ENCODE data around the gene ARSD.
A peak's percentile ranks its signal among the peaks of the same experiment; 100 is the strongest.
"Not testable (repeated sequence)": the region's sequence is repeated elsewhere in the genome, so short reads cannot be mapped to it uniquely, and the experiment has no call there.

ARSD gene, protein sequence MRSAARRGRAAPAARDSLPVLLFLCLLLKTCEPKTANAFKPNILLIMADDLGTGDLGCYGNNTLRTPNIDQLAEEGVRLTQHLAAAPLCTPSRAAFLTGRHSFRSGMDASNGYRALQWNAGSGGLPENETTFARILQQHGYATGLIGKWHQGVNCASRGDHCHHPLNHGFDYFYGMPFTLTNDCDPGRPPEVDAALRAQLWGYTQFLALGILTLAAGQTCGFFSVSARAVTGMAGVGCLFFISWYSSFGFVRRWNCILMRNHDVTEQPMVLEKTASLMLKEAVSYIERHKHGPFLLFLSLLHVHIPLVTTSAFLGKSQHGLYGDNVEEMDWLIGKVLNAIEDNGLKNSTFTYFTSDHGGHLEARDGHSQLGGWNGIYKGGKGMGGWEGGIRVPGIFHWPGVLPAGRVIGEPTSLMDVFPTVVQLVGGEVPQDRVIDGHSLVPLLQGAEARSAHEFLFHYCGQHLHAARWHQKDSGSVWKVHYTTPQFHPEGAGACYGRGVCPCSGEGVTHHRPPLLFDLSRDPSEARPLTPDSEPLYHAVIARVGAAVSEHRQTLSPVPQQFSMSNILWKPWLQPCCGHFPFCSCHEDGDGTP

DNA sequence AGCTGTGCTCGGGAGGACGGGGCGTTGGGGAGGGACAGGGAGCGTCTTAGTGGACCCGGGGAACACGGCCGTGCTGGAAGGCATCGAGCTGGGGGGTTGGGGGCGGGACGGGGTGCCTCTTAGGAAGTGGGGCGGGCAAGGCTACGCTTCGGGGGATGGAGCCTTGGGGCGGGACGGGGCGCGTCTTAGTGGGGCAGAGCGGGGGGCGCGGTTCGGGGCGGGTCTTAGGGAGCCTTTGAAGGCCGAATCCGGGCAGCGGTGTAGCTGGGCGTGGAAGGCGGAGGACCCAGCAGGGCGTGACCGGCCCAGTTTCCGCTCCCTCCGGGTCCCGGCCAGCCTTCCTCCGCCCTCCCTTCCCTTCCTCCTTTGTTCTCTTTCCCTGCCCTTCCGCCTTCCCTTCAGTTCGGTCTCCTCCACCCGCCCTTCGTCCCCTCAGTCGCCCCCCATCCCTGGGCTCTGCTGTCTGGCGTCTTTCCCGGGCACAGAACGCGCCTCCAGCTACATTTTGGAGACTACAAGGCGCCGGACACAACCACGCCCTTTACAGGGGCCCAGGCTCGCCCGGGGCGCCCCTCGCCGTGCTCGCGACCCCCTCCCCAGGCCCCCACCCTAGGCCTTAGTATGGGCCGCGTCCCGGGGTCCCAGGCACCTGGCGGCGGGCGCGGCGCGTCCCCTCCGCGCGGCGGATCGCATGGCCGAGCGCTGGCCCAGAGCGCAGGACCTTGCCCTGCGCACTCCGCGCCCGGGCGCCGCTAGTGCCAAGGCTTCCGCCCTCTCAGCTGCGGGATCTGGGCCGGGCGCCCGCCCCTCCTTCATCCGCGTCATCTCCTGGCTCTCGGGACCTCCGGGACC is at the start of gene ARSD:
Gene ARSD, minus strand, starts transcription at position 757 of the 852 bp plus-strand sequence. Its CDS starts 64 bp downstream, at position 693.
- peak; percentile 55 for DNase-seq (ENCODE audit: low spot score)

DNA sequence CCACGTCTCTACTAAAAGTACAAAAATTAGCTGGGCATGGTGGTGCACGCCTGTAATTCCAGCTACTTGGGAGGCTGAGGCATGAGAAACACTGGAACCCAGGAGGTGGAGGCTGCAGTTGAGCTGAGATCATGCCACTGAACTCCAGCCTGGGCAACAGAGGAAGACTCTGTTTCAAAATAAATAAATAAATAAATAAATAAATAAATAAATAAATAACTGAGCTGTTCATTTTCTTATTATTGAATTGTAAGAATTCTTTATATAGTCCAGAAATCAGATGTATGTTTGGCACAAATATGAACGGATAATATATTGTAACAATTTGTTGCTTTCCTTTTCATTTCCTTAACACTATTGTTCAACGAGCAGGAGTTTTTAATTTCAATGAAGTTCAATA is 49.5 kb upstream of the ARSD start:
- not testable (repeated sequence) for DNase-seq (ENCODE audit: low spot score)

DNA sequence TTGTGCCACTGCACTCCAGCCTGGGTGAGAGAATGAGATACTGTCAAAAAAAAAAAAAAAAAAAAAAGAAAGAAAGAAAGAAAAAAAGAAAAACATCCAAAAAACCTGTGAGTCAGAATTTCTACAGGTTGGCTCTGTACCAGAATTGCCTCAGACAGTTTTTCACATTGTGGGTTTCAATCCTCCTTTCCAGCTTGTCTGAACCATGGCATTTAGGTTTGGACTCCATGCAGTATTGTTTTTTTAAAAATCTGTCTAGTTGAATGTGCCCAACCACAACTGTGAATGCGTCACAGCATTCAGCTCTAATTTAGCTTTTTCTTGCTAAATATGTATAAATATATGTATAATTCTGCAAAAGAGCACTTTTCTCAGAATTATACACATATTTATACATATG is 45.8 kb upstream of the ARSD start:
- no peak for DNase-seq (ENCODE audit: low spot score)

DNA sequence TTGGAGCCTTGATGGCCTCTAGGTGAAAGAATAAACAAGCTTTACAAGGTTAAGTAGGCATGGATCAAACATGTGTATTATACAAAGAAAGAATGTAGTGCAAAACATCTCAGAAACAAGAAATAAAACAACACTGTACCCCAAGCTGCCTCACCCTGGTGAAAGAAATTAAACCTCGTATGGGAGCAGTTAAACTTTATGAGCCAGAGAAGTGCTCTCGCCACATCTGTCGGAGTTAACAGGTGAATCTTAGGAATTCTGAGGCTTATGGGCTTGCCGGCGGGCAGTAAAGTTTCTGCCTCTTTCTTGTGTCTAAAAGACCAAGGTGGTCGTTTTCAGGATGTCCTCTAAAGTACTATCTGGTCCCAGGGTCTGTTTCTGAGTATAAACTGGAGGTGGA is 43.3 kb upstream of the ARSD start:
- no peak for DNase-seq (ENCODE audit: low spot score)

DNA sequence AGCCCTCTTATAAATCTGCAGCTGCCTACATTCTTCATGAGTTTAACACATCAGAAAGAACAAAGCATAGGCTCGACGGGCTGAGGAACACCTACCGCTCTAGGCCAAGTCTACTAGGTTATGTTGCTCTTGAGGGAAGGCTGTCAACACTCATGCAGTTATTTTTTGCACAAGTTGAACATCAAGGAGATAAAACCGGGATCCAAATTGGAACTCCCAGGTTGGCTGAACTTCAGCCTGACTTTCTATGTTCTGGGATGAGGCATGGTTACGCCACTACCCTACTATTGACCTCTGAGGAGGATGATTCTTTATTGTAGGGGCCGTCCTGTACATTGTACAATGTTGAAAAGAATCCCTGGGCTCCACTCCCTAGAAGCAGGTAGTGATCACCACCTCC is 39.9 kb upstream of the ARSD start:
- no peak for DNase-seq (ENCODE audit: low spot score)

DNA sequence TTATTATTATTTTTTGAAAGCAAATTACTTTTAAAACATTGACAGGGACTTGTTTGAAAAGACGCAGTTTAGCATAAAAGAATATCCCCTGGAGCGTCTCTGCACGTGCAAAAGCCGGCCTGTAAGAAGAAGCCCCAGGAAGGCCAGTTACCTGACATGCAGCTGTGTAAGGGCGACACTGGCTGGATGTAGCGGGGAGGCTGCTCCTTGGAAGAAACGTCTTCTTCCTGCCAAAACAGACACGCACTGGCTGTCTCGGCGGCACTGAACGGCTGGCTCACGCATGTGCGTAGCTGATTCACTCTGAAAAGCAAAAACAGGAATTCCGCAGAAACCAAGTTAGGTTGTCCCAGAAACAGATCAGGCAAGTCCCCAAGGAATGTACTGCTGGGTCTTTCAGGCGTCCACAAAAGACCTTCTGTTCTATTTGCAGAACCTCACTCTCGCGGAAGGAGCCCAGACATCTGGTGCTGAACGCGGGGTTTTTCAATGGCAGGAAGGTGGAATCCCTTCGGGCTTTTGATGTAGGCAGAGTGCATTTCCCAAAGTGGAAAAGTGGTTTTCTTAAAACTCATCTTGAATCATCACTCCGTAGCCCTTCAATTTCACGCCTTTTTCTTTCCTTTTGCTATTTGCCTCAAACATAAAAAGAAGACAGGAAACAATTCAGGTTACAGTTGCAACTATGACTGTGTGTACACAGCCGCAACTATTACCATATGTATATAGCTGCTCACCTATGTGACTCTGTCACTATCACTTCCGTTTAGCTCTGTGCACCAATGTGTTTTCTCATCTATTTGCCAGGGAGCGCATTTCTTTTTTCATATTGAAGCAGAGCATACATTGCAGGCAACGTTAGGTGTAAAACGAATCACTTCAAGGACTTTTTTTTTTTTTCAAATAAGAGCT is 39.1 kb upstream of the ARSD start:
- no peak for DNase-seq (ENCODE audit: low spot score)

DNA sequence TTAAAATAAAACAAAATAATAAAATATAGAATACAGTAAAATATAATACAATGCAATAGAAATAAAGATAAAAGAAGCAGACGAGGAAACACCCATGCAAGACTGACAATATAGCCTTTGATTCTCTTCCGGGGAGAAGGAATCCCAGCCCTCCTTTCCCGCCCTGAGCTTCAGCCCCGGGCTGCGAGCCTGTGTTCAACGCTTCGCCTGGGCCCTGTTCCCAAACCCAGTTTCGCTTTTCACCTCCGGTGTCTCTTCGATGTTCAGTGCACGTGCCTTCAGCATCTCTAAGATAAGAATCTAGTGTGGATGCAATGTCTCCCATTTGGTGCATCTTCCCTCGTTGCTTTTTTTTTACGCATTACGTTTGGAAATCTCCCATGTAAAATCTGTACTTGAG is 38.4 kb upstream of the ARSD start:
- DNase-seq (ENCODE audit: low spot score) = no peak

DNA sequence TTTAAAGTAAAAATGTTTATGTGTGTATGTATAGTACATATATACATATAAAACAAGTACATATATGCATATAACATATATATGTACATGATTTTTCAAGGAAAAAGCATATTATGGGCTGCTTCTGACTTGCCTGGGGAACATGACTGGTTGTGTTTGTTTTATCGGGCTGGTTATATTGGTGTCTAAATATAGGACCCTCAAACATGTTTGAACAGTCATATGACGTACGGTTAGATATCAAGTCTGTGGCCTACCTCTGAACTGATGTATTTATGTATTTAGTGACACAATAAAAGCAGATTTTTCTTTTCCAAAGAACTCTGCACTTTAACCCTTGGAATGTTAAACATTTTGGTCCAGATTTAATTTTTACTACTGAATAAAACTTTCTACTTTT is 37.9 kb upstream of the ARSD start:
- DNase-seq (ENCODE audit: low spot score) = no peak

DNA sequence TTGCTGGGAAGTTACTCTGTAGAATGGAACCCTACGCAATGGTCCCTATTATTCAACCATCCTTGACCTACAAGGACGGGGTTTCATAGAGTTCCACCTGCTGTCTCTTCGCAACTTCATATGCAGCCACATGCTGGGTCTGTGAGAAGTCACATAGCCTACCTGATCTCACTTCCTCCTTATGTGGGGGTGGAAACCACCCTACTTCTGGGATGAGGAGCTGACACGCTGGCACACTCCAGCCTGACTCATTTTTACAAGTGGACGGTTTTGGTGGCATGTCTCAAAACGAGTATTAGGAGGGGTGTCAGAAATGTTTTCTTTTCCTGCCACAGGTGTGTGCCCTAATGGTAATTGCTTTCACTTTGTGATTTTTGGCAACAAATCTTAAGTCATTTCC is 36.8 kb upstream of the ARSD start:
- DNase-seq (ENCODE audit: low spot score) = no peak

DNA sequence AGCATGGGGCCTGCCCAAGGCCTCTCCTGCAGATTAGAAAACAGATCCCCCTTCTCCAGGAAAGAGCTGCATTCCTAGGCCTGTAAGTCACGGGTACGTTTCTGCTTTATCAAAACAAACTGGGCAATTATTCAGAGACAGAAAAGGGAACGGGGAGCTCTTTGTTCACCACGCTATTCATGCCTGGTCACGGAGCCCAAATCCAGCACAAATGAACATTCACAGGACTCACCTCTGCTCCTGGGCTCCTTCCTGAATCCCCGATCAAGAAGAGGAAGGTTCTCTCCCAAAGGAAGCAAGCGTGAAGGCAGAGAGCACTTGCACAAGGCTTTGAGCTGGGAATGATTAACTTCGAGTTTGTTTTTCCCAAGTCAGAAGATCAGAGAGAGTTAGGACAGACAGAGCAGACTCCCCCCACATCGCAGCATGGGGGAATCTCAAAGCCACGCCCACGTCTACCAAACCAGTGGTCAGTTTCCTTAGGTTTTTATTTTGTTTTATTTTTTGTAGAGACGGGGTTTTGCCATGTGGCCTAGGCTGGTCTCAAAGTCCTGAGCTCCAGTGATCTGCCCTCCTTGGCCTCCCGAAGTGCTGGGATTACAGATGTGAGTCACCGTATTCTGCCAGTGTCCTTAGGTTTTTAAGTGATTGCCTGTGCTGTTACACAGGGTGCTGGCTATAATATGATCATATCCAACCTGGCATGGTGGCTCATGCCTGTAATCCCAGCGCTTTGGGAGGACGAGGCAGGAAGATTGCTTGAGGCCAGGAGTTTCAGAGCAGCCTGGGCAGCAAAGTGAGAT is 35.1 kb upstream of the ARSD start:
- DNase-seq (ENCODE audit: low spot score) = not testable (repeated sequence)

DNA sequence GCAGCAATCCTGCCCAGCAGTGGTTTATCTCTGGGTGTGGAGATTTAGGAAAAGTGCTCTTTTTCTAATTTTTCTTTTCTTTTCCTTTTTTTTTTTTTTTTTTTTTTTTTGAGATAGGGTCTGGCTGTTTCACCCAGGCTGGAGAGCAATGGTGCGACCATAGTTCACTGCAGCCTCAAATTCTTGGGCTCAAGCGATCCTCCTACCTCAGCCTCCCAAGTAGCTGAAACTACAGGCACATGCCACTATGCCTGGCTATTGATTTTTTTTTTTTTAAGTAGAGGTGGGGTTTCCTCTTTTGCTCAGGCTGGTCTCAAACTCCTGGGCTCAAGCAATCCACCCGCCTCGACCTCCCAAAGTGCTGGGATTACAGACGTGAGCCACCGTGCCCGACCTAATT is 34.3 kb upstream of the ARSD start:
- DNase-seq (ENCODE audit: low spot score) = not testable (repeated sequence)

DNA sequence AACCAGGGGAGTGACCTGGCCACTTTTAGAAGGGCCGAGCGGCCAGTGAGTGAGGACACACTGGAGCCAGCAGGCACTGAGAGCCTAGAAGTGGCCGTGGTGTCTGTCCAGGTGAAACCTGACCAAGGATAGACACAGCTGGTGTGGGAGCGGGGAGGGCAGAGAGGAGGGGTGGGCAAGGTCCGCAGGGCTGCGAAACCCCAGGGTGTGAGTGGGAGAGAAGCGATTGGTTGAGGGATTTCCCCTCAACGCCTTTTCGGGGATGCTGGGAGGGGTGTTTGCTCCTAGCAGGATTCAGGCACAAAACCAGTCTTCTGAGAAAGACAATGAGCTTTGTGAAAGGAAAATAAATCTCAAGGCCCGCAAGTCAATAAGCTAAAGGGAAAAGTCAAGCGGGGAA is 33.2 kb upstream of the ARSD start:
- no peak for DNase-seq (ENCODE audit: low spot score)

DNA sequence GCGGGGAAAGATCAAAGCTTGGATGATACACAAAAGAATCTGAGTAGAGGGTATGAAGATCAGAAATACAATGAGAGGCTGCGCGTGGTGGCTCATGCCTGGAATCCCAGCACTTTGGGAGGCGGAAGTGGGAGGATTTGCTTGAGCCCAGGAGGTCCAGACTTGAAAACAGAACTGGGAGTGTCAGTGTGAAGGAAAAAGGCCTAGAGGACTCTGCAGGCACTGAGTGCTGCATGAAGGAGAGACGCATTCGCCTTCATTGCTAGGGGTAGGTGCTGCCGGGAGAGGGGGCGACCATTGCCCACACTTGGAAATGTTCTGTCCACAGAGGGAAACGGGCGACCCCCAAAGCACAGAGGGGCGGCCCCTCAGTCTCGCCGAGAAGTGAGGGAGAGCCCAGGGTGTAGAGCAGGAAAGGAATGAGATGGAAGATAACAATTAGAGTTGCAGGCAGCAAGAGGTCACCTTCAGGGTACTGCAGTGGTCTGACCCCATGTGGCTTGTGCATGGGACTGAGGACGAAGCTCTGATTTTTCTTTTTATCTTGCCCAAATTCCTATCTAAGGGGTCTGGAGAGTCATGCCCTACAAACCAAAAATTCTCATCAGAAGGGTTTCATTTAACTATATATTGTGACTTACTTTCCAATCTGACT is 31.8 kb upstream of the ARSD start:
- DNase-seq (ENCODE audit: low spot score) = no peak

DNA sequence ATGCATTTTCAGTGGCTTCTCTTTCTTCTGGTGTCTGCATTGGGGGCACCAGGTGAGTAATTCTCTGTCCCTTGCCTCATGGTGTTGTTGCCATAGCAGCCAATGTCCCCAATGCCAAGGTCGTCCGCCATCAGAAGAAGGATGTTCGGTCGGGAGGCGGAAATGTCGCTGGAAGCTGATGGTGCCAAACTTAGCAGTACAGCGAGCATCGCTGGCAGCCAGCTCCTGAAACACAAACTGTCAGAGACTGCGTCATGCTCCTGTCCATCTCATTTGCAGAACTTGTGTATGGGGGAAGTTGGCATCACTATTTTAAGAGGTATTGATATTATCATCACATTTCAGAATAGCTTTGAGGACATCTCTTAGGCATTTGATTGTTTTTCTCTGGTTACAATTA is 29.1 kb upstream of the ARSD start:
- DNase-seq (ENCODE audit: low spot score) = no peak

DNA sequence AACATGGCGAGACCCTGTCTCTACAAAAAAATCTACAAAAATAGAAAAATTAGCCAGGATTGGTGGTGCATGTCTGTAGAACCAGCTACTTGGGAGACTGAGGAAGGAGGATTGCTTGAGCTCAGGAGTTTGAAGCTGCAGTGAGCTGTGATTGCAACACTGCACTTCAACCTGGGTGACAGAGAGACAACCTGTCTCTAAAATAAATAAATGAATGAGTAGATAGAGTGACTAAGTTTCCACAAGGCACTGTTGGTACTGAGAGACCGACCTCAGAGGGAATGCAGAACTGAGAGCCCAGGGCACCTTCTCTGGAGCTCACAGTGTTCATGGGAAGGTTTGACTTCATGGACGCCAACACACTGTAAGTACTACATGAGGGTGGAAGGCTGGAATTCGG is 26.7 kb upstream of the ARSD start:
- DNase-seq (ENCODE audit: low spot score) = no peak

DNA sequence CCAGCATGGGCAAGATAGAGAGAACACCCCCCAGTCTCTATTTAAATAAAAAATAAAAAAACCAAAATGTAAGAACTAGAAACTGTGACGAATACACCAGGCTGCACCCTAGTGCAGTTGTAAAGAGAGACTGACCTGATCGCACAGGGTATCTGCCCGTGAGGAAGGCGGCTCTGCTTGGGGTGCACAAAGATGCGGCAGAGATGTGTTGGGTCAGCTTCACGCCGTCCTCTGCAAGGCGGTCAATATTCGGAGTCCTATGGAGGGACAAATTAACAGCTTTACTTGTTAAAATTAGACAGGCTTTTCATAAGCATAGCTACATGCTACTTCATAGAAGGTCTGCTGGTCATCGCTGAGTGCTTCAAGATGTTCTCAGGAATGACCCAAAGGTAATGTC is 26.1 kb upstream of the ARSD start:
- no peak for DNase-seq (ENCODE audit: low spot score)

DNA sequence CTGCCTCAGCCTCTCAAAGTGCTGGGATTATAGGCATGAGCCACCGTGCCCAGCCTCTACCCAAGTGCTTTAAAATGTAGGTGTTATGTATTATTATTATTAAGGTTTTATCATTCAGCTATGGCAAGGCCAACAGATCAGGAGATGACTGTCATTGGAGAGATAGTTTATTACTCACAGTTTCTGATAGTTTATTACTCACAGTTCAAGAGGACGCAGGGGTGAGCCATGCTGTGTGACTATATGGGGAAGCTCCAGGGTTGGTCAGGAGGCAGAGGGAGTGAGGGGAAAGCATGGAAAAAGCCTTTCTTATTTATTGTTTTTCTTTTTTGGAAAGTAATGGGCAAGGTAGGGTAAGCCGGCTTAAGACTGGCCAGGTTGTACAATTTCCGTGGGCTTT is 25.4 kb upstream of the ARSD start:
- DNase-seq (ENCODE audit: low spot score) = no peak

DNA sequence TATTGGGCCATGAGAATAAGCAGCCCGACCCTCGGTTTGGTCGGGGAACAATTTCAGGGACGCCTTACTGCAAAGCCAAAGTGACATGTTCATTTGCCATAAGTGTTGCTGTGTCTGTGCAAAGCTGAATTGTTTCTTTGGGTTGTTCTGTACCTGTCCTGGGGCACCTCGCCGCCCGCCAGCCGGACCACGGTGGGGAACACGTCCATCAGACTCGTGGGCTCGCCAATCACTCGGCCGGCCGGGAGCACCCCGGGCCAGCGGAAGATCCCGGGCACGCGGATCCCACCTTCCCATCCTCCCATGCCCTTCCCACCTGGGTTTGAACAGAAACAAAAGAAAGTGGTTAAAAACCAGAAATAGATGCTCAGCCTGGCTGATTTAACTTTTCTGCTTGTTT is 8.8 kb upstream of the ARSD start:
- not testable (repeated sequence) for DNase-seq (ENCODE audit: low spot score)

DNA sequence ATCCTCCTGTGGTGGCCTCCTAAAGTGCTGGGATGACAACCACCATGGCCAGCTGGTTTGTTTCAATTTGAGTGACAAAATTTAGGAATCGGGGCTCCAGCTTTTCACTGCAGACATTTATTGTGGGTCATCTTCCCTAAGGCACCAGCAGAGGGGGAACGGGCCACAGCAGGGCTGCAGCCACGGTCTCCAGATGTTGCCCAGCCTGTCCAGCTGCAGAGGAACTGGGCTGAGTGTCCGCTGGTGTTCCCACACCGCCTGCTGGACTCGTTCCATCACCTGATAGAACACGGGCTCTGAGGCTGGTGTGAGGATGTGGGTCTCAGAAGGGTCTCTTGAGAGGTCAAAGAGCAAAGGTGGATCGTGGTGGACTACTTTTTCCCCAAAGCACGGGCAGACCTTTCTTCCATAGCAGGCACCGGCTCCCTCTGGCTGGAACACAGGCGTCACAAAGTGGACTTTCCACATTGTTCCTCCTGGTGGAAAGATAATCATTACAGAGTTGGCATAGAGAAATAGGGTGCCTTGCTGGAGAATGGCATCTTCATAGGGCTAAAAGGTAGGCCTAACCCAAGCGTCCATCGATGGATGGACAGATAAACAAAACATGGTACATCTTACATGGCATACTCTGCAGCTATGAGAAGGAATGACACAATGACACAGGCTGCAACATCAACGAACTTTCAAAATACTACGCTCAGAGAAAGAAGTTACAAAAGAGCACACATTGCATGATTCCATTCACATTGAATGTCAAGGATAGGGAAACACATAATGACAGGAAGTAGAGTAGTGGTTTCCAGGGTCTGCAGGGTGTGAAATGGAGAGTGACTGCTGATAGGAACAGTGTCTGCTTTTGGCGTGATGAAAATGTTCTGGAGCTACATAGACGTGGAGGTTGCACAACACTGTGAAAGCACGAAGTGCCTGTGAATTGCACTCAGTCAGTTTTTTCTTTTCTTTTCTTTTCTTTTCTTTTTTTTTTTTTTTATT is 5.9 kb upstream of the ARSD start:
- no peak for DNase-seq (ENCODE audit: low spot score)
